Measurements from ENCODE around the gene PRDM2. TPM values are rescaled to one million over a fixed set of nuclear protein-coding genes. Genes with fewer than 3 reads are reported as not detected.
"Not testable (repeated sequence)": the region's sequence is repeated elsewhere in the genome, so short reads cannot be mapped to it uniquely, and the experiment has no call there.

PRDM2 gene
- total RNA-seq, 2 donors from 2014 or later, result 43.0 to 45.4 TPM

- H3K27me3 ChIP-seq (replicated peaks; ENCODE audit: insufficient read depth), result no peaks in the 10 kb centered on the region
- H3K27ac ChIP-seq, result no peak overlapping the region
- no peak for DNase-seq (ENCODE audit: low spot score)
- no peaks in the 10 kb centered on the region for H3K9me3 ChIP-seq
- ATAC-seq (ENCODE audit: insufficient number of reproducible peaks, low FRiP score, low read depth), result no peak
- no peaks in the 10 kb centered on the region for H3K4me1 ChIP-seq (ENCODE audit: control insufficient read depth in 1 of 2, low read depth in 2 of 2)
- H3K4me3 ChIP-seq, result no peak overlapping the region
- H3K36me3 ChIP-seq, result no peaks in the 10 kb centered on the region
- TF ChIP-seq CTCF (IDR thresholded peaks at IDR 0.05), result no peak
These were observed 16.8 kb upstream of the PRDM2 start for GRCh38 chr1:13683206-13683605.

- no peak for ATAC-seq (ENCODE audit: insufficient number of reproducible peaks, low FRiP score, low read depth)
- DNase-seq (ENCODE audit: low spot score), result no peak
- H3K4me1 ChIP-seq (ENCODE audit: control insufficient read depth in 1 of 2, low read depth in 2 of 2), result no peaks in the 10 kb centered on the region
- H3K27me3 ChIP-seq (replicated peaks; ENCODE audit: insufficient read depth), result no peaks in the 10 kb centered on the region
- H3K36me3 ChIP-seq, result no peaks in the 10 kb centered on the region
- H3K9me3 ChIP-seq, result no peaks in the 10 kb centered on the region
- no peak overlapping the region for H3K27ac ChIP-seq
- no peak for TF ChIP-seq CTCF (IDR thresholded peaks at IDR 0.05)
- no peak overlapping the region for H3K4me3 ChIP-seq
These were observed 12.8 kb upstream of the PRDM2 start for GRCh38 chr1:13687151-13687715.

GRCh38 chr1:13693094-13693493 is 6.9 kb upstream of the PRDM2 start:
- H3K27ac ChIP-seq; H3K9me3 ChIP-seq; ATAC-seq (ENCODE audit: insufficient number of reproducible peaks, low FRiP score, low read depth); DNase-seq (ENCODE audit: low spot score); H3K4me3 ChIP-seq; H3K27me3 ChIP-seq (replicated peaks; ENCODE audit: insufficient read depth); H3K4me1 ChIP-seq (ENCODE audit: control insufficient read depth in 1 of 2, low read depth in 2 of 2); H3K36me3 ChIP-seq: not testable (repeated sequence)

DNA sequence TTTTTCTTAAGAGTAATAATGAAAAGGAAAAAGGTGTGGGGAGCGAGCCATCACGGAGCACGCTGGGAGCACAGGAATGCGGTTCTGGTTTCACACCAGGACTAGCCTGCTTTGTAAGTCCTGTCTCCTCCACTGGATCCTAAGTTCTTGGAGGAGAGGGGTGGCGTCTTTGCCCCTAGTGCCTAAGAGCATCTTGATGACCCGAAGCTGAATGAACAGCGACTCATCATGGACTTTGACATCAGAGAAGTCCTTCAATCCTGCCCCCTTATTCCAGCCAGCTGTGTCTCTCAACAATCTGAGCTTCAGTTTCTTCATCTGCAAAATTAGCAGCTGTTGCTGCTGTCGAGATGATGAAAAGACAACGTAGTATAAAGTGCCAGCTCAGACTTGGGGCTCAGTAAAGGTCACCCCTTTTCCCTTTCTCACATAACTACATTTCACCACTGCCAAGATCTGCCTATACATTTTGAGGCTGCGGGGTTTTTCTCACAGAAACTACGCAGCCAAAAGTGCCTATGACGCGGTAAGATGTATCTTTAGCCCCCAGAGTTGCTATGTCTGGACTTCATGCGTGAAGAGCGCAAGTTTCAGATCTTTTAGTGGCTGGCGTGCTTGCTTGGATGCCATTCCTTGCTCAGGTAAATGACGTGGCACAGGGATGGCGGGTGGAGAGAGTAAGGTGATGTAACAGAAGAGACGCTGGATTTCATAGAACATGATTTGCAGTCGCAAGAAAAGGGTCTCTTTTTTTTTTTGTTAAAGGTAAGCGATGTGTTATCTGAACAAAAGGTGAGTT is 4.9 kb upstream of the PRDM2 start:
- ATAC-seq (ENCODE audit: insufficient number of reproducible peaks, low FRiP score, low read depth) (no peak), DNase-seq (ENCODE audit: low spot score) (no peak)
- Histone ChIP-seq H3K4me1 (ENCODE audit: control insufficient read depth in 1 of 2, low read depth in 2 of 2) (peaks cover 4 to 7% of the 10 kb centered on the region in 2 donors), H3K9me3 (no peaks in the 10 kb centered on the region), H3K27ac (no peak overlapping the region), H3K4me3 (no peak overlapping the region), H3K27me3 (replicated peaks; ENCODE audit: insufficient read depth) (no peaks in the 10 kb centered on the region), H3K36me3 (no peaks in the 10 kb centered on the region)
- no peak for TF ChIP-seq CTCF (IDR thresholded peaks at IDR 0.05)

DNA sequence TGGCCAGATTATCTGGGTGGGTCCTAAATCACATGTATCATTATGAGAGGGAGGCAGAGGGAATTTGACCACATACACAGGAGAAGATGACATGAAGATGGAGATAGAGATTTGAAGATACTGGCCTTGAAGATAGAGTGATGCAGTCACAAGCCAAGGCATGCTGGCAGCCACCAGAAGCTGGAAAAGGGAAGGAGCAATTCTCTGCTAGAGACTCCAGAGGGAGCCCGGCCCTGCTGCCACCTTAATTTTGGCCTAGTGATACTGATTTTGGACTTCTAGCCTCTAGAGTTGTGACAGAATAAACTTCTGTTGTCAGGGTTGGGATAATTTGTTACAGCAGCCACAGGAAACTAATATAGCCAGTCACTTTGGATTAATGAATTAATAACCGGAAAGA is 2.2 kb upstream of the PRDM2 start:
- no peaks in the 10 kb centered on the region for H3K36me3 ChIP-seq
- peaks cover 4 to 10% of the 10 kb centered on the region in 2 donors for H3K4me1 ChIP-seq (ENCODE audit: control insufficient read depth in 1 of 2, low read depth in 2 of 2)
- H3K27me3 ChIP-seq (replicated peaks; ENCODE audit: insufficient read depth), result no peaks in the 10 kb centered on the region
- no peak for TF ChIP-seq CTCF (IDR thresholded peaks at IDR 0.05)
- ATAC-seq (ENCODE audit: insufficient number of reproducible peaks, low FRiP score, low read depth) (no peak), DNase-seq (ENCODE audit: low spot score) (no peak)
- H3K27ac ChIP-seq, result no peak overlapping the region
- no peak overlapping the region for H3K4me3 ChIP-seq
- no peaks in the 10 kb centered on the region for H3K9me3 ChIP-seq

Data from thoracic aorta (tissue), 2 donors.